PC-3 (cell line): ENCODE data around the gene ZSCAN5A.

Experiments used
- CTCF ChIP-seq: fragments of 300-600 bp; sonication (generic); conservative IDR thresholded peaks from 2 replicates; pipeline ENCODE4 v1.5.1; 2017; ENCODE audit warnings: antibody characterized with exemption, low read depth, mild to moderate bottlenecking, low read length
- EZH2 ChIP-seq: fragments of 300-600 bp; sonication (generic); IDR thresholded peaks from one replicate; pipeline ENCODE4 v1.6.1; 2017; ENCODE audit warnings: antibody characterized with exemption, mild to moderate bottlenecking, low read length; ENCODE audit not compliant: unreplicated experiment

- no peak for TF ChIP-seq EZH2
- no peak for TF ChIP-seq CTCF
Observed at GRCh38 chr19:56177564-56178243, 136.9 kb downstream of the ZSCAN5A start.
